SK-N-SH (cell line): ENCODE measurements around the gene MAGI2.

ENCODE experiments used
- CTCF ChIP-seq: fragments of 200-600 bp; sonication (generic); IDR thresholded peaks from 2 replicates; pipeline ENCODE4 v1.6.1; 2017; ENCODE audit warnings: antibody characterized with exemption, mild to moderate bottlenecking, moderate library complexity
- GABPA ChIP-seq: IDR thresholded peaks from 2 replicates; pipeline ENCODE4 v1.4.0; 2012; ENCODE audit warnings: low read depth, mild to moderate bottlenecking
- POLR2AphosphoS5 ChIP-seq: IDR thresholded peaks from 2 replicates; pipeline ENCODE4 v1.6.1; 2012; ENCODE audit warnings: low read depth, low read length

DNA sequence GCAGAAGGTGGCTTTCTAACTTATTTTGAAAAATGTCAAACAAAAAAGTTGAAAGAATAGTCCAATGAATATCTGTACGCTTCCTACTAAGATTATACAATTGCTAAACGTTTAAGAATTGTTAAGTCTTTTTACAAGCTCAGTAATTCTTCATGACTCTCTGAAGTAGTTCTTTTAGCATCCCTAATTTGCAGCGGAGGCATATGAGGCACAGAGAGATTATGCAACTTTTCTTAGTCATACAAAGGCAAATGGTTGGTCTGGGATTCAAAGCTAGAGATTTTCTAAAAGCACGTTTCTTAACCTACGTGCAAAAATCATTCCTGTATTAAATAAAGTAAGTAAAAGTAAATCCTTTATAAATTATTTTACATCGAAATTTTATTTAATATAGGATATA lies 254.2 kb downstream of the MAGI2 start:
- TF ChIP-seq CTCF = no peak
- no peak for TF ChIP-seq GABPA
- no peak for TF ChIP-seq POLR2AphosphoS5
